Panc1 (cell line): Measurements from ENCODE around the gene ZDHHC11.
"Not testable (repeated sequence)": the region's sequence is repeated elsewhere in the genome, so short reads cannot be mapped to it uniquely, and the experiment has no call there.

Experiments
- CTCF ChIP-seq: fragments of 450-650 bp; IDR thresholded peaks from 2 replicates; pipeline ENCODE4 v1.5.1; 2017; ENCODE audit warnings: mild to moderate bottlenecking
- POLR2AphosphoS5 ChIP-seq: IDR thresholded peaks from 2 replicates; pipeline ENCODE4 v1.6.1; 2012; ENCODE audit warnings: mild to moderate bottlenecking, low read depth, low read length, moderate library complexity
- REST ChIP-seq, 2 experiments: IDR thresholded peaks; 2 replicates each; pipeline ENCODE4 v1.6.1; 2011 to 2012; ENCODE audit warnings: low read depth in 2 of 2, control low read depth in 1 of 2, low read length in 1 of 2, mild to moderate bottlenecking in 1 of 2, moderate library complexity in 1 of 2; ENCODE audit not compliant: insufficient read depth in 1 of 2
- SIN3A ChIP-seq: IDR thresholded peaks from 2 replicates; pipeline ENCODE4 v1.6.1; 2012; ENCODE audit warnings: low read depth, mild to moderate bottlenecking, low read length, moderate library complexity, borderline replicate concordance; ENCODE audit not compliant: insufficient read depth
- TCF7L2 ChIP-seq: IDR thresholded peaks from 2 replicates; pipeline ENCODE4 v1.6.1; 2011; ENCODE audit warnings: mild to moderate bottlenecking, low read depth, low read length, inconsistent platforms

- TF ChIP-seq POLR2AphosphoS5; CTCF; SIN3A; REST (IDR thresholded peaks at IDR 0.05; ENCODE audit: insufficient read depth in 1 of 2, low read depth in 2 of 2, low read length in 1 of 2); TCF7L2: not testable (repeated sequence)
Measured at GRCh38 chr5:774854-775505, 75.8 kb downstream of the ZDHHC11 start.
